MM.1S (cell line): ENCODE results near the gene KCNC1.

Experiments used
- CTCF ChIP-seq: fragments of 300-600 bp; sonication (generic); IDR thresholded peaks from 2 replicates; pipeline ENCODE4 v1.5.1; 2016; ENCODE audit warnings: antibody characterized with exemption, low read length, mixed read lengths
- EZH2 ChIP-seq: fragments of 300-600 bp; sonication (generic); optimal IDR thresholded peaks from 2 replicates; pipeline ENCODE3; 2017; ENCODE audit warnings: low read depth, mild to moderate bottlenecking, antibody characterized with exemption, low read length, mixed read lengths

GRCh38 chr11:17752144-17752543, 17.6 kb downstream of the KCNC1 start:
- TF ChIP-seq CTCF (no peak), EZH2 (no peak)
